HG03469 (cell line): Measurements from ENCODE around the gene ZBTB20.

ENCODE experiments used
- ATAC-seq: cut with Tn5 transposase; IDR thresholded peaks from one replicate; pipeline ENCODE4 v1.9.1; 2021; ENCODE audit warnings: mild to moderate bottlenecking, moderate library complexity, moderate number of reproducible peaks; ENCODE audit not compliant: unreplicated experiment

Gene ZBTB20

DNA sequence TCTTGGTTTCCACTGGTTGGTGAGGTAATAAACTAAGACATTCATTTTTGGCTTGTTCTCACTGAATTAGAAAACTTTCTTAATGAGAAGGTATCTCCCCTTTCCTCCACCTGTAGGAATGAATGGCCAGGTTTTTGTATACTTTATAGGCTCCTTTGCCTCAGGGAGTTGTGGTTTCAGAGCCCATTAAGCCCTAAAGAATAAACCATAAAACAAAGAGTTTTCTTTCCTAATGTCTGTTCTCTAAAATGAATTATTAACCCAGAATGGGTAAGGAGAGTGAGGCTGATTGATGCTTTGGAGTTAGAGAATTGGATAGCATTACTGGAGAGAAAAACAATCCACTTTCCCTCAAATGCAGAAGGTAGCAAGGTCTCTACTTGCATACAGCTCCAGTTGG is 785.7 kb downstream of the ZBTB20 start:
- ATAC-seq: no peak

DNA sequence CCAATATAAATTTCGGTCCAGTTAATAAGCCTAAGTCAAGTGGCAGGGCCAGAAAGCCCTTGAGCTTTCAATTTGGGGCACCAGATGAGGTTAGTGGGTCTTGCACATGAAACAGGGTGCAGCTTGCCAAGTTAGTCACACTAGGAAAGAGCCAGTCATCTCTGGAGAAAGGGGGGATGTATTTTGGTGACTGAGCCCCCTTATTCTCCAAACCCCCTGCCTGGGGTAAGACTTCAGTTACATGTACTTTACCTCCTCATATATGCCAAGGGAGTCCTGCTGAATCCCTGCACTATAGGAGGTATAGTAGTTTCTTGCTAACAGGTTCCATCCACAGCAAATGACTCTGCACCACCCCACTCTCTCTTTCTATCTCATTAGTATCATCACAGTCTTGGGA is 790.6 kb downstream of the ZBTB20 start:
- no peak for ATAC-seq

- ATAC-seq: no peak
Observed at GRCh38 chr3:114356066-114356465, 791.0 kb downstream of the ZBTB20 start.

GRCh38 chr3:114355653-114356052 is 791.4 kb downstream of the ZBTB20 start:
- no peak for ATAC-seq

DNA sequence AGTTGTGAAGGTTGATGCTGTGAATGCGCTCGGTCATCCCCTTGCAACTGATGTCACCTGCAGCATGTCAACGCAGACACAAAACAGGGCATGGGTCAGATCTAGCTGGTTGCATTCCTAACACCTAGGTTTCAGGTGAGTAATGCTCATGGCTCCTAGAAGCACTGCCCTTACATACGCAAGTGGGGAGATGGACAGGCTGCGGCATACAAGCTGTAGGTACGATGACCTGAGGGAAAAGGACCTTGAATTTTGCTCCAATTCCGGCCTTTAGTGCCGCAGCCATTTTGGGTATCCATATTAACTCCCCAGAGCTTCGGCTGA is 795.3 kb downstream of the ZBTB20 start:
- ATAC-seq: no peak

DNA sequence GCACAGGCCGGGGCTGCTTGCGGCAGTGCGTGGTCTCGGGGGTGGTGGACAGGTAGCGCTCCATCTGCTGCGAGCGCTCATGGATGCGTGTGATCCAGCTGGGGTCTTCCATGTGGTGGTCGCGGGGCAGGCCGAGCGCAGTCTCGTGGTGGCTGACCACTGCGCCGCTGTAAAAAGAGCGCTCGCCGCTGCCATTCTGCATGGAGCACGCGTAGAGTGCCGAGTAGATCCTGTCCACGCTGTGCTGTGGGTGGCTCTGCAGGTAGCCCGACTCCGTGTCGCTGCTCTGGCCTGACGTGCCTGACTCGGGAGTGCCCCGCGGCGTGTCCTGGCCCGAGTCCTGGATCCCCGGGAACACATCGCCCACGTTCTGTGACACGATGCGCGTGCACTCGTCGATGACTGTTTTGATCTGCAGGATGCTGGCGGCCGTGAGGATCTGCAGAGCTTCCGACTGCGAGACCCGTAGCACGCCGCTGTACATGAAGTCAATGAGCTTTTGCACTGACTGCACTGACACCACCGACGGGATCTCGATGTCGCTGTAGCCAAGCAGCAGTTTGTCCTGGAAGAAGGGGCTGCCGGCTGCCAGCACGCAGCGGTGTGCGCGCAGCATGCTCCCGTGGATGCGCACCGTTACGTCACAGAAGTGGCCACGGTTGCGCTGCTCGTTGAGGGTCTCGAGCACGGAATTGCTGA is 795.8 kb downstream of the ZBTB20 start:
- ATAC-seq: no peak

DNA sequence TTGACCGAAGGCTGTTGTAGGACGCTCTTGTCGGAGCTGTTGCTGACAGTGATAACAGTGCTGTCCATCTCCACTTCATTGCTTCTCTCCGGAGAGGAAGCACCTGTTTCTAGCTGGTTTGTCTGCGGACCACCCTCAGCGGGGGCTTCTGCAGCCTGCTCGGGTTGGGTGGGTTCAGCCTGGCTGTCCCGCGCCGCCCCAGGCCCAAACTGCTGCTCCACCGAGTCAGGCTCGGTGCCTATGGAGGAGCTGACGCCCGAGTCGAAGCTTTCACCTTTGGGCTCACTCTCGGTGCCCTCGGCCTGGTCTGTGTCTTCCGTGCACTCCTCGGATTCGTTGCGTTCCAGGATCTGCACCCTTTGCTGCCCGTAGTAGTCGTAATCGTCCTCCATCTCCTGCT is 796.4 kb downstream of the ZBTB20 start:
- ATAC-seq: no peak

DNA sequence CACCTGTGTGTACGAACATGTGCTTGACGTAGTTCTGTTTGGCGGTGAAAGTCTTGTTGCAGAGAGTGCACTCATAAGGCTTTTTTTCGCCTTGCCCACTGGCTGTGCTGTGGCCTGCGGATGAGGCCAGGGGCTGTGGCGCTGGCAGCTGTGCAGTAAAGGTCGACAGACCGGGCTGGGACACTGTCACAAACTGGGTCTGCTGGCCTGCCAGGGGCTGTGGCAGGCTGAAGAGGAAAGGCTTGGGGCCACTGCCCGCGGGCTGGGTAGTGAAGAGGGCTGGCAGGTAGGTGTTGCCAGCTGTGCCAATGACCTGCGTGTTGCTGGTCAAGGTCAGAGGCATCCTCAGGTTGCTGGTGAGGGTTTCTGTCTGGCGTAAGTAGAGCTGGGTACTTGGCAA is 796.8 kb downstream of the ZBTB20 start:
- no peak for ATAC-seq

DNA sequence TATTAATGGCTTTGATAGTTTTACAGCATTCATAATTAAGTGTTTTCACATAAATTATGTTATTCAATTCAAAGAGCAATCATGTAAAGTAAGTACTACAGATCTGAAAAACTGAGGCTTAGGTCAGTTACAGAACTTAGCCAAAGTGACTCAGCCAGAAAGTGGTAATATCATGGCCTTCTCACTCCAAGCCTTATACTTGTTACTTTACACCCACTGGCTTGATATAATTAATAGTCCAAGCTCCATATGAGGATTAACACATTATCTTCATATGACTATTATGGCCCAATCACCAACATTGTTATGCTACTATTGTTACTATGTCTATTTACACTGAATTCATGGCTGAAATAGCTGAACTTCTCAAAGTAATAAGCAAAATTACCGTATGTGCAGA is 802.6 kb downstream of the ZBTB20 start:
- ATAC-seq: no peak

DNA sequence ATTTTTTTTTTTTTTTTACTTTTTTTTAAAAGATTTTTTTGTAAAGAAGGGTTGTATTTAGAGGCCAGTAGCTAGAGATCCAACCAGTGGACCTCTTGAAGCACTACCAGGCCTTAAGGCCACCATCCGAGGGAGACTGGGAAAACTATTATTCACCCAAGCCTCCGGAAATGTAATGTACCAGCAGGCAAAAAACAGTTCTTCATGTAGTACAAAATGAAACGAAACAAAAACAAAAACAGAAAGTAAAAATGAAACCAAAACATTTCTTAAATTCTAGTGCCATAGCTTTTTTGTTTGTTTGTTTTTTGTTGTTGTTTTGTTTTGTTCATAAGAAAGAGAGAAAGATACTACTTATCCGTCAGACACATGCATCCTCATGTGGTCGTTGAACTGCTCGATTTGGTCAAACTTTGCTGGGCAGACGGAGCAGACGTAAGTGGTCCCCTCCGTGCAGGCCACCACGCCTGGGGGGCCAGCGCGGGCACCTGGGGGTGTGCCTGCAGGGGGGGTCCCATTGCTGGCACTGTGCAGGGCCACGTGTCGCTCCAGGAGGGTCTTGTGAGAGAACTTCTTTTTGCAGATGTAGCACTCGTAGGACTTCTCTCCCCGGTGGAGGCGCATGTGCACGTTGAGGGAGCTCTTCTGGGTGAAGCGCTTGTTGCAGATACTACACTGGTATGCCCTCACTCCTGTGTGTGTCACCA is 808.3 kb downstream of the ZBTB20 start:
- ATAC-seq: no peak

GRCh38 chr3:114336857-114337256 is 810.2 kb downstream of the ZBTB20 start:
- ATAC-seq: no peak

DNA sequence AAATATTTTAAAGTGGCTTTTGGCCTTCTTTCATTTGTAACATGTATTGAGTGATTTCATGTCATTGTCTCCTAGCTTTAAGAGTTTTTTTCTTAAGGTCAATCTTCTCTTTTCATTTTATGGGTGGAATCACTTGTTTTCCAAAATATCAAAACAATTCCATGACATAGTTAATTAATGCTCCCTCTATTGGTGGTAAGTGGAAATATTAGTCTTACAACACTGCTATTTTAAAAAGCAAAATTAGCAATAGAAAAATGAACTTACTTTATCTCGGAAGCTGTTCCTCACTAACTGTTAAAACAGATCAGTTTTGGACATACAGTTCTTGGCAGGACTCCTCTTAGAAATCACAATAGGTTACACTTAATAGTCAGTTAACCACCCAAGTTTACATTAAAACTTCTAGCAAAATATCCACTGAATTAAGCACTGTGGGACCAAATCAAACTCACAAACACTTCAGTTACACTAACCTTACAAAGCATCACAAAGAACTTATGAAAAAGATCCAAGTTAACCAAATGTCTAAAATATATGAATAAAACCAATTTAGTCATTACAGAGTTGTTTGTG is 810.9 kb downstream of the ZBTB20 start:
- ATAC-seq: no peak

DNA sequence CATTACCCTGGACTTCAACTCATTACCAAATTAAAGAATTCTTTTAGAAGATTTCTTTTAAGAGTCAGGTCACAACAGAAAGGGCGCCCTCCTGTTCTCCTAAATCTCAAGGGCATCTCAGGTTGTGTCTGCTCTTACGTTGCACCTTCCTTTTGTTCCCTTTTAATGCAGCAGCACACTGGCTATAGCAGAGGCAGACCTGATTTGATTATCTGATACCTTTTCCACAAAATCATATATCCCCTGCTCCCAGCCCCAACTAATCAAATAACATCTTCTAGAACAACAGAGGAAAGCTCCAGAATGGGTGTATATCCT is 813.2 kb downstream of the ZBTB20 start:
- no peak for ATAC-seq

- no peak for ATAC-seq
Observed at GRCh38 chr3:114333180-114333922, 813.7 kb downstream of the ZBTB20 start.

DNA sequence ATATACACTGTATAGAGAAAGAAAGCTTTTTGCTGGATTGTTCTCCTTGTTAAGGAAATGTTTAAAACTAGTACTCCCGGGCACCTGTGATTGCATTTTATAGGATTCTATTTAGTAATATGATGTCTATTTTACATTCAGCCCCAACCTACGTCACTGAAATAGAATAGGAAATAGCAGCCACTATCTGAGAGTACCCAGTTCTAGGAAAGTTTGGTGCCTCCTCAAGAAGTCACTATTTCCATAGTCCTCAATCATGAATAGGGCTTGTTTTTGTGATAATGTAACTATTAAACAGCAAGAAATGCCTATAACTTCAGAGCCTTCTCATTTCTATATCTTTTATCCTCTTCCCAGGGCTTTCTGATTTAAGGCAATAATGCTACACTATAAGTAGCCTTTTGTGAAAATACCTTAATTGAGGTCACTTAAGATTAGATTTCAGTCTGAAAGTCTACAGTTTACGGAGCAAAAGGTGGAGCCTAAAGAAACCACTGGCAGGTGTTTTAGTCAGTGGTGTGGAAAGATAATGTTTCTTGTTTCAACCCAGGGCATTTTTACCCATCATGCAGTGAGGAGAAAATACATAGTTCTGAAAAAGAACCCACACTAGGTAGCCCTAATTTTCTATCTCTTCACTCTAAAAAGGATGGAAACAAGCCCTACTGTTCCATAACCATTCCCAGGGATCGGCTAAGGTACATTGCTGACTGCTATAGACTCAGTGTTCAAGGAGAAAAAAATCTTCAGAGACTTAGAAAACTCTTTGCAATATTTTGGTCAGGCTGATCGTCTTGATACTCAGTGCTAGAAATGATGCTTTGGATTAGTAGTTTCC is 814.5 kb downstream of the ZBTB20 start:
- no peak for ATAC-seq

- ATAC-seq: no peak
Observed at GRCh38 chr3:114331710-114332109, 815.4 kb downstream of the ZBTB20 start.

DNA sequence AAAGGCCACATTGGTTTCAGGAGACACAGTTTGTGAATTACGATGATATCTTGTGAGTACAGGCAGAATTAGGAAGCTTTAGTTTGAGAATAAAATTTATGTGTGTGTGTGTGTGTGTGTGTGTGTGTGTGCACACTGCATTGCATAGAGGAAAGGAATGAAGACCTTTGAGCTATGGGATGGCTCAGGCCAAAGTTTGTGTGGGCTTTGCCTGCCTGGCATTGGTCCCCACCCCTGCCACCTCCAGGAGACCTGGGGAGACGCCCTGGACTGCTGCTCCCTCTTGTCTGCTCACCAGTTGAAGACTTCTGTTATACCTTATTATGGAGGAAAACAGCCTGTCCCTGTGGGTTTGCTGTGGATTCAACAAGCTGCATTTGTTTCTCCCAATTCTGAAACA is 816.1 kb downstream of the ZBTB20 start:
- ATAC-seq: no peak

GRCh38 chr3:114329823-114330222 is 817.3 kb downstream of the ZBTB20 start:
- ATAC-seq: no peak

DNA sequence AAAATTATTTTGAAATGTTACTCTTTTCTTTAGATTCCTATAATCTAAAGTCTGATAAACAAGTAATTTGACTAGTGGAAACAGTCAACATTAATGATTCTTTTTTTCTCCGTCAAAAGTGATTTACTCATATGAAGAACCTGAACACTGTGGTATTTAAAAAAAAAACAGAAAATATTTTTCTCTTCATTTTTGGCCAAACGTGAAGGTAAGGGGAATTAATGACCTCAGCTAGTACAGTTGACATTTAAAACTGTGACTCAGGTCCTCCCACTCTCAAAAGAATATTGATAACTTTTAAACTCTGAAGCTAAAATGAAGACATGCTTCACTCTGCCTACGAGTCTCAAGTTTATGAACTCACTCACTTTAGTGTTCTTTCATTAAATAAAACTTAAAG is 818.7 kb downstream of the ZBTB20 start:
- ATAC-seq: no peak

DNA sequence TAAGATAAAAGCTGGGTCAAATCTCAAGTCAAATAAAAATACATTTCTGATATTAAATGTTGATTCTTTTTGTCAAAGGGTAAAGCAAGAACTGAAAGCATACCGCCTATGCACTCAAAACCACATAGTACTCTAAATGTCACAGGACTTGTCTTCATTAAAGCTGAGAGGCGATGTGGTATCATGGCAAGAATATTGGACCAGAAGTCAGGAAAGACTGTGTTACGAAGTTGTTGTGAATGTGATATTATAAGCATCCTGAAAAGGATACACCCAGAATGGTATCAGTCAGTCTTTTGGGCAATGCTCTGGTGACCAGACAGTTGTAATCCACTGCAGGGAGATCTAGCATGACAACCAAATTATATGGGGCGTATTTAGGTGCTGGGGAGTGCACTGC is 819.4 kb downstream of the ZBTB20 start:
- no peak for ATAC-seq
